ENCODE results near the gene RABGAP1.
A peak's percentile ranks its signal among the peaks of the same experiment; 100 is the strongest.

Gene RABGAP1

DNA sequence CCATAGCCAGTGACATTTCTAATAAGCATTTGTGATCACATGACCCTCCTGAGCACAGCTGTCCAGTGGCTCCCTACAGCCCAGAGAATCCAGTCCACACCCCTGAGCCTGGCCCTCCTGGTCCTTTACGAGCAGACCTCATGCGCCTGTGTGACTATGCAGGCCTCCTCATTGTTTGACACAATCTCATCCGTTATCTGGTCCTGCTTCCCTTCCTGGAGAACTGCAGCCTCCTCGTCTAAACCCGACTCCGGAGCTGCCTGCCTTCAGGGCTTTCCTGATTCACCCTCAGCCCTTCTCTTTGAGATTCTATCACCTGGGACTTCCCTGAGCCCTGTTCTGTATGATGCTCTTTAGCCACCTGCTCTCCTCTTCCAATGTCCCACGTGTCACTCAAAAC lies 172.4 kb downstream of the RABGAP1 start:
- DNase-seq = no peak
- TF ChIP-seq, protein P1, sequence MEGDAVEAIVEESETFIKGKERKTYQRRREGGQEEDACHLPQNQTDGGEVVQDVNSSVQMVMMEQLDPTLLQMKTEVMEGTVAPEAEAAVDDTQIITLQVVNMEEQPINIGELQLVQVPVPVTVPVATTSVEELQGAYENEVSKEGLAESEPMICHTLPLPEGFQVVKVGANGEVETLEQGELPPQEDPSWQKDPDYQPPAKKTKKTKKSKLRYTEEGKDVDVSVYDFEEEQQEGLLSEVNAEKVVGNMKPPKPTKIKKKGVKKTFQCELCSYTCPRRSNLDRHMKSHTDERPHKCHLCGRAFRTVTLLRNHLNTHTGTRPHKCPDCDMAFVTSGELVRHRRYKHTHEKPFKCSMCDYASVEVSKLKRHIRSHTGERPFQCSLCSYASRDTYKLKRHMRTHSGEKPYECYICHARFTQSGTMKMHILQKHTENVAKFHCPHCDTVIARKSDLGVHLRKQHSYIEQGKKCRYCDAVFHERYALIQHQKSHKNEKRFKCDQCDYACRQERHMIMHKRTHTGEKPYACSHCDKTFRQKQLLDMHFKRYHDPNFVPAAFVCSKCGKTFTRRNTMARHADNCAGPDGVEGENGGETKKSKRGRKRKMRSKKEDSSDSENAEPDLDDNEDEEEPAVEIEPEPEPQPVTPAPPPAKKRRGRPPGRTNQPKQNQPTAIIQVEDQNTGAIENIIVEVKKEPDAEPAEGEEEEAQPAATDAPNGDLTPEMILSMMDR (IDR thresholded peaks at IDR 0.05; ENCODE audit: low read length) = no peak
- TF ChIP-seq EZH2 (optimal IDR thresholded peaks at IDR 0.05; ENCODE audit: low read depth, low read length) = no peak
- TF ChIP-seq EZH2phosphoT487 (IDR thresholded peaks at IDR 0.05; ENCODE audit: low read length) = no peak
- Histone ChIP-seq H3K4me1 (ENCODE audit: low read length) (peaks cover 33% of the 10 kb centered on the region), H3K27me3 (replicated peaks; ENCODE audit: insufficient read depth, low read length) (no peaks in the 10 kb centered on the region), H3K79me2 (ENCODE audit: low read length) (peaks cover 12% of the 10 kb centered on the region), H3K36me3 (replicated peaks; ENCODE audit: insufficient read depth, low read length) (no peaks in the 10 kb centered on the region), H3K9me3 (replicated peaks; ENCODE audit: insufficient read depth, low read length) (no peaks in the 10 kb centered on the region), H3K9me2 (replicated peaks; ENCODE audit: insufficient read depth, low read length) (no peaks in the 10 kb centered on the region), H2AFZ (ENCODE audit: low read length) (no peak overlapping the region), H3K4me3 (ENCODE audit: low read length) (no peak overlapping the region), H3K27ac (ENCODE audit: low read length) (peak overlapping the region; percentile 91; the same call in 1 of the 2 replicates), H3K9ac (ENCODE audit: low read length) (no peak overlapping the region), H3K4me2 (ENCODE audit: low read depth, low read length) (peak overlapping the region; percentile 83; the same call in 1 of the 2 replicates), H4K20me1 (ENCODE audit: insufficient read depth, low read length) (no peaks in the 10 kb centered on the region), H3F3A (ENCODE audit: insufficient read depth, low read length) (peaks cover 30% of the 10 kb centered on the region)

DNA sequence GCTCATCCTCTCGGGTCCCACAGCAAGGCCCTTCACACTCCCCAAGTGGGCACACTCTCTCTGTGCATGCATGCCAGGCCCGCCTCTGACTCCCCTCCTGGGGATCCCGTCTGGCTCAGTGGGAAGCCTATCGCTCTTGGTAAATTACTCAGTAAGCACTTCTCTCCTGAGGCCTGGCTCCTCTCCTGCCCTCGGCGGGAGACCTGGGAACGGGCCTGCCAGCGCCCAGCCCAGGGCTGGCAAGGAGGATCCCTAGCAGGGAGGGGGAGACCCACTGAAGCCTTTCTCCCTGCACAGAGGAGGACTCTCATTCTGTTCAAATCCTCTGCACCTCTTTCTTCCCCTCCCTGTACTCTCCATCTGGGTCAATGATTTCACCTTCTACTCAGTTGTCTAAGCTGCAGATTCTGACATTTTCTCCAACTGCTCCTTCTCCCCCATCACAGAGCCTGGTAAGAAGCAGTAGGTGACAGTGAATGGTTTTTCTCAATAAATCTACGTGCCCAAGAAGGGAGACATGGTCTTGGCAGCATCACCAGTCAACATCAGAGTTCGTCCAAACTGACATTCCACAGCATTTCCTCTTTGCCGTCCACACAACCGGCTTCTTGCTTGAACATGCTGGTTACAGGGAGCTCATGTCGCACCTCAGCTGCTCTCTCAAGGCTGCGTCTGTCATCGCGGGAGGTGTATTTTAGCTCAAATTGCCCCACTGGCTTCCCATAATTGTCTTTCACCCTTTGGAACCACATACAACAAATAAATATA lies 174.5 kb downstream of the RABGAP1 start:
- Histone ChIP-seq H3K4me2 (ENCODE audit: low read depth, low read length) (no peak overlapping the region), H3K9me2 (replicated peaks; ENCODE audit: insufficient read depth, low read length) (no peaks in the 10 kb centered on the region), H3K27me3 (replicated peaks; ENCODE audit: insufficient read depth, low read length) (no peaks in the 10 kb centered on the region), H3K4me3 (ENCODE audit: low read length) (no peak overlapping the region), H3K79me2 (ENCODE audit: low read length) (peaks cover 5% of the 10 kb centered on the region), H2AFZ (ENCODE audit: low read length) (no peak overlapping the region), H3K4me1 (ENCODE audit: low read length) (peaks cover 28% of the 10 kb centered on the region), H4K20me1 (ENCODE audit: insufficient read depth, low read length) (no peaks in the 10 kb centered on the region), H3K9me3 (replicated peaks; ENCODE audit: insufficient read depth, low read length) (no peaks in the 10 kb centered on the region), H3K36me3 (replicated peaks; ENCODE audit: insufficient read depth, low read length) (no peaks in the 10 kb centered on the region), H3F3A (ENCODE audit: insufficient read depth, low read length) (peaks cover 30% of the 10 kb centered on the region), H3K9ac (ENCODE audit: low read length) (no peak overlapping the region), H3K27ac (ENCODE audit: low read length) (no peak overlapping the region)
- no peak for DNase-seq
- TF ChIP-seq EZH2 (optimal IDR thresholded peaks at IDR 0.05; ENCODE audit: low read depth, low read length) (no peak), EZH2phosphoT487 (IDR thresholded peaks at IDR 0.05; ENCODE audit: low read length) (no peak)
- TF ChIP-seq, protein P1 (IDR thresholded peaks at IDR 0.05; ENCODE audit: low read length) = no peak

DNA sequence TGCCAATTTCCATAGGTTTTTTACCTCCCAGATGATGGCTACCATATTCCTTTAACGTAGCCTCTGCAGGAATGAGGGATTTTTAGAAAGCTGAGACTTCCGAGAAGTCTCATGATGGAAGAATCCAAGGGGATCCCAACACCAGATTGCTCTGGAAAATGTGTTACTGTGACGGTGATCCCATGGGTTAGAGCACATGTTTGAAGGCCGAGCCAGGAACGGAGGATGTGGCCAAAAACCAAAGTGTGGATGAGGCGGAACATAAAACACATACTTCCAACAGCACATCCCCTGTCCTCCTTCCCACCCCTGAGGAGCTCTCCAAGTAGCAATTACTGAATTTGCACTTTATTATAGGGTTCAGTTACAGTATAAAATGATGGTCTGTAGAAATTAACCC lies 175.2 kb downstream of the RABGAP1 start:
- Histone ChIP-seq H3K4me2 (ENCODE audit: low read depth, low read length) (no peak overlapping the region), H3K9me3 (replicated peaks; ENCODE audit: insufficient read depth, low read length) (no peaks in the 10 kb centered on the region), H3K4me1 (ENCODE audit: low read length) (peaks cover 21% of the 10 kb centered on the region), H3K4me3 (ENCODE audit: low read length) (no peak overlapping the region), H2AFZ (ENCODE audit: low read length) (no peak overlapping the region), H3K27ac (ENCODE audit: low read length) (no peak overlapping the region), H3K9ac (ENCODE audit: low read length) (no peak overlapping the region), H4K20me1 (ENCODE audit: insufficient read depth, low read length) (no peaks in the 10 kb centered on the region), H3K27me3 (replicated peaks; ENCODE audit: insufficient read depth, low read length) (no peaks in the 10 kb centered on the region), H3K9me2 (replicated peaks; ENCODE audit: insufficient read depth, low read length) (no peaks in the 10 kb centered on the region), H3K36me3 (replicated peaks; ENCODE audit: insufficient read depth, low read length) (no peaks in the 10 kb centered on the region), H3K79me2 (ENCODE audit: low read length) (no peaks in the 10 kb centered on the region), H3F3A (ENCODE audit: insufficient read depth, low read length) (peaks cover 24% of the 10 kb centered on the region)
- DNase-seq = no peak
- TF ChIP-seq EZH2phosphoT487 (IDR thresholded peaks at IDR 0.05; ENCODE audit: low read length) = no peak
- TF ChIP-seq, protein P1 (IDR thresholded peaks at IDR 0.05; ENCODE audit: low read length) = no peak
- no peak for TF ChIP-seq EZH2 (optimal IDR thresholded peaks at IDR 0.05; ENCODE audit: low read depth, low read length)
